ENCODE measurements around the gene BACE1-AS. TPM values are rescaled to one million over a fixed set of nuclear protein-coding genes. Genes with fewer than 3 reads are reported as not detected.

BACE1-AS gene
- total RNA-seq, 1 donor from 2014 or later, result 20.0 TPM

- TF ChIP-seq, protein P1, sequence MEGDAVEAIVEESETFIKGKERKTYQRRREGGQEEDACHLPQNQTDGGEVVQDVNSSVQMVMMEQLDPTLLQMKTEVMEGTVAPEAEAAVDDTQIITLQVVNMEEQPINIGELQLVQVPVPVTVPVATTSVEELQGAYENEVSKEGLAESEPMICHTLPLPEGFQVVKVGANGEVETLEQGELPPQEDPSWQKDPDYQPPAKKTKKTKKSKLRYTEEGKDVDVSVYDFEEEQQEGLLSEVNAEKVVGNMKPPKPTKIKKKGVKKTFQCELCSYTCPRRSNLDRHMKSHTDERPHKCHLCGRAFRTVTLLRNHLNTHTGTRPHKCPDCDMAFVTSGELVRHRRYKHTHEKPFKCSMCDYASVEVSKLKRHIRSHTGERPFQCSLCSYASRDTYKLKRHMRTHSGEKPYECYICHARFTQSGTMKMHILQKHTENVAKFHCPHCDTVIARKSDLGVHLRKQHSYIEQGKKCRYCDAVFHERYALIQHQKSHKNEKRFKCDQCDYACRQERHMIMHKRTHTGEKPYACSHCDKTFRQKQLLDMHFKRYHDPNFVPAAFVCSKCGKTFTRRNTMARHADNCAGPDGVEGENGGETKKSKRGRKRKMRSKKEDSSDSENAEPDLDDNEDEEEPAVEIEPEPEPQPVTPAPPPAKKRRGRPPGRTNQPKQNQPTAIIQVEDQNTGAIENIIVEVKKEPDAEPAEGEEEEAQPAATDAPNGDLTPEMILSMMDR (IDR thresholded peaks at IDR 0.05; ENCODE audit: unreplicated experiment), result no peak
- no peaks in the 10 kb centered on the region for H3K27me3 Mint-ChIP-seq (ENCODE audit: low read depth)
- H3K27ac Mint-ChIP-seq, result no peak overlapping the region
These were observed 8.2 kb upstream of the BACE1-AS start for GRCh38 chr11:117282956-117283355.

GRCh38 chr11:117284053-117284452 lies 7.1 kb upstream of the BACE1-AS start:
- Mint-ChIP-seq H3K9me3 (no peaks in the 10 kb centered on the region), H3K27me3 (ENCODE audit: low read depth) (no peaks in the 10 kb centered on the region), H3K27ac (no peak overlapping the region), H3K36me3 (peaks cover 38% of the 10 kb centered on the region), H3K4me1 (peaks cover 20% of the 10 kb centered on the region), H3K4me3 (no peak overlapping the region)
- DNase-seq (ENCODE audit: low spot score in 2 of 2, unreplicated experiment in 2 of 2), result no peak
- TF ChIP-seq, protein P1 (IDR thresholded peaks at IDR 0.05; ENCODE audit: unreplicated experiment), result no peak

More at GRCh38 chr11:117282956-117283355, 8.2 kb upstream of the BACE1-AS start:
- no peak for DNase-seq (ENCODE audit: low spot score in 2 of 2, unreplicated experiment in 2 of 2)
- H3K4me3 Mint-ChIP-seq, result no peak overlapping the region
- peaks cover 24% of the 10 kb centered on the region for H3K4me1 Mint-ChIP-seq
- H3K9me3 Mint-ChIP-seq, result no peaks in the 10 kb centered on the region
- H3K36me3 Mint-ChIP-seq, result peaks cover 31% of the 10 kb centered on the region

DNA sequence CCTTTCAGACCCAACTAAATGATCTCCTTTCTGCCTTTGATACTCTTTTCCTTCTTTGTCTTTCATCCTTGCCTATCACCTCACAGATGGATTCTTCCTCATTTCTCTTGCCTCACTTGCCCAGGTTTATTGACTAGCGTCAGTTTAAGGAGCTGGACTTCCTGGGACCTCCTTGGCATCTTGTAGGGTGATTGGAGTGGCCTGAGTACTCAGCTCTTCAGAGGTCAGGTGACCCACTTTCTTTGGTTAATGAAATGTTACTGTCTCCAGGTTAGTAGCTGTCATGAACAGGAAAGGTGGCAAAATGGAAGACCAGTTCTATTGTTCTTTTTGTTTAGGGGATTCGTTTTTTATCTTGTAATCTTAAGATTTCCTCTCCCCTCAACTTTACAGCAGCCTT lies 4.6 kb upstream of the BACE1-AS start:
- Mint-ChIP-seq H3K27ac (no peak overlapping the region), H3K27me3 (ENCODE audit: low read depth) (no peaks in the 10 kb centered on the region)
- no peak for DNase-seq (ENCODE audit: low spot score in 2 of 2, unreplicated experiment in 2 of 2)

DNA sequence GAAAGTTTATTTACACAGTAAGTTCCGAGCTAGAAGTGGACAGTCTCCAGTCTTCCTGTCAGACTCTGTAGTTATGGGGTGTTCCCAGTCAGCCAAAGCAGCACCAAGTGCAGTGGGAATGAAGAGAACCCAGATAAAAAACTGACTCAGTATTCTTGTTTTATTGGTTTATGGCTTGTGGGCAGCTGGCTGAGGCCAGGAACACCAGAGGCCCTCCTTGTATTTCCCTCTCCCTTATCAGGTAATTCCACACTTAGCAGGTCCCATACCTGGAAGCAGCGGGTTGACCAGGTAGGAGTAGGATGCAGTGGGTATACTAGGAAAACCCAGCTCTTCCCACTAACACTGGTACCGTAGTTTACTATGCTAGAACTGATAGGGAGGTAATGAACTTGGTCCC lies 3.5 kb upstream of the BACE1-AS start:
- H3K27ac Mint-ChIP-seq, result no peak overlapping the region
- H3K4me3 Mint-ChIP-seq, result no peak overlapping the region
- no peaks in the 10 kb centered on the region for H3K9me3 Mint-ChIP-seq
- no peaks in the 10 kb centered on the region for H3K27me3 Mint-ChIP-seq (ENCODE audit: low read depth)
- peaks cover 45% of the 10 kb centered on the region for H3K36me3 Mint-ChIP-seq
- DNase-seq (ENCODE audit: low spot score in 2 of 2, unreplicated experiment in 2 of 2), result no peak
- TF ChIP-seq, protein P1 (IDR thresholded peaks at IDR 0.05; ENCODE audit: unreplicated experiment), result no peak
- H3K4me1 Mint-ChIP-seq, result no peaks in the 10 kb centered on the region

More for the DNA sequence above, 4.6 kb upstream of the BACE1-AS start:
- peaks cover 2% of the 10 kb centered on the region for H3K4me1 Mint-ChIP-seq
- H3K36me3 Mint-ChIP-seq, result peaks cover 52% of the 10 kb centered on the region
- TF ChIP-seq, protein P1 (IDR thresholded peaks at IDR 0.05; ENCODE audit: unreplicated experiment), result no peak
- no peaks in the 10 kb centered on the region for H3K9me3 Mint-ChIP-seq
- no peak overlapping the region for H3K4me3 Mint-ChIP-seq

DNA sequence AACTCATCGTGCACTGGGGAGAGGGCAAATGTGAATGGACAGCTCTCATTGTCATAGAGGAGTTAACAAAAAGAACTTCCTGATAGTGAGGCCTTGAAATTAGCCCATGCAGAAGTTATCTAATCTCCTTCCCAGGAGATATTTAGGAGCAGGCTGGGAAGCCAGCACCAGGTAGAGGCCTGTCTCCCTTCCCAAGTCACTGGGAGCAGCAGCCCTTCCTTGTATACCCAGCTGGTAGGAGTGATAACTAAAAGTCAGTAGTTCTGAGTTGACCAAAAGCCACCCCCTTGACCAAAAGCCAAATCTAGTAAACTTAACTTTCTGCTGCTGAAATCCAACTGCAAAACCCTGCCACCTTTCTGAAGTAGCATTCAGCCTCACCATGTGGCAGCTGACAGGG lies 1.4 kb upstream of the BACE1-AS start:
- Mint-ChIP-seq H3K4me1 (no peaks in the 10 kb centered on the region), H3K9me3 (no peaks in the 10 kb centered on the region), H3K36me3 (peaks cover 46% of the 10 kb centered on the region), H3K4me3 (no peak overlapping the region), H3K27ac (no peak overlapping the region), H3K27me3 (ENCODE audit: low read depth) (no peaks in the 10 kb centered on the region)
- DNase-seq (ENCODE audit: low spot score in 2 of 2, unreplicated experiment in 2 of 2), result no peak
- TF ChIP-seq, protein P1 (IDR thresholded peaks at IDR 0.05; ENCODE audit: unreplicated experiment), result no peak

GRCh38 chr11:117292616-117293015 lies 1.5 kb downstream of the BACE1-AS start:
- TF ChIP-seq, protein P1 (IDR thresholded peaks at IDR 0.05; ENCODE audit: unreplicated experiment), result no peak
- DNase-seq (ENCODE audit: low spot score in 2 of 2, unreplicated experiment in 2 of 2), result no peak
- Mint-ChIP-seq H3K27me3 (ENCODE audit: low read depth) (no peaks in the 10 kb centered on the region), H3K4me3 (no peak overlapping the region), H3K9me3 (no peaks in the 10 kb centered on the region), H3K36me3 (peaks cover 47% of the 10 kb centered on the region), H3K4me1 (no peaks in the 10 kb centered on the region), H3K27ac (no peak overlapping the region)
